GM23248 (cell line): ENCODE measurements around the gene SLC24A5.

Source experiments
- EZH2 ChIP-seq: fragments of 200-600 bp; sonication (generic); IDR thresholded peaks from 2 replicates; pipeline ENCODE4 v1.6.1; 2018; ENCODE audit warnings: antibody characterized with exemption, mild to moderate bottlenecking; ENCODE audit not compliant: insufficient read depth, poor library complexity, severe bottlenecking
- EZH2phosphoT487 ChIP-seq: fragments of 200-600 bp; sonication (generic); IDR thresholded peaks from 2 replicates; pipeline ENCODE4 v1.6.1; 2018; ENCODE audit warnings: antibody characterized with exemption, moderate library complexity, mild to moderate bottlenecking, low read depth; ENCODE audit not compliant: insufficient read depth

- no peak for TF ChIP-seq EZH2
- no peak for TF ChIP-seq EZH2phosphoT487
Observed at GRCh38 chr15:48147358-48147757, 26.6 kb downstream of the SLC24A5 start.
